ENCODE results near the gene SSC5D.

DNA sequence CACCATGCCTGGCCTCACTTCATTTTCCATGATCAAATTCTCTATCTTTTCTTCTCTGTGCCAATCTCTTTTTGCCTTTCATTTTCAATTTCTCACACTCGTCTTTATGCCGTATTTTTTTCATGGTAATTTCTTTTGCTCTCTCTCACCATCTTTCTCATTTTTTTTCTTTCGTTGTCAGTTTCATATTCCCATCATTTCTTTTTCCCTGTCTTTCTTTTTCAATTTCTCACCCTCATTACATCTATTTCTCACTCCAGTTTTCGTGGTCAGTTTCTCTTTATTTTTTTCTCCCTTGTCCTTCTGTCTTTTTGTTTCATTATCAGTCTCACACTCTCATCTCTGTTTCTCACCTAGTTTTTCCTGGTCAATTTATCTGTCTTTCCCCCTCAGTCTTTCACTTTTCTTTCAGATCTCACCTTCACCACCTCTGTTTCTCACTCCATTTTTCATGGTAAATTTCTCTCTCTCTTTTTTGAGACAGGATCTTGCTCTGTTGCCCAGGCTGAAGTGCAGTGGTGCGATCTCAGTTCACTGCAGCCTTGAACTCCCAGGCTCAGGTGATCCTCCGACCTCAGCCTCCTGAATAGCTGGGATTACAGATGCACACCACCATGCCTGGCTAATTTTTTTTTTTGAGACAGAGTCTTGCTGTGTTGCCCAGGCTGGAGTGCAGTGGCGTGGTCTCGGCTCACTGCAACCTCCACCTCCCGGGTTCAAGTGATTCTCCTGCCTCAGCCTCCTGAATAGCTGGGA lies 14.1 kb downstream of the SSC5D start:
- TF ChIP-seq CTCF (IDR thresholded peaks at IDR 0.05) (no peak), POLR2A (IDR thresholded peaks at IDR 0.05) (no peak)
